Mammary epithelial cell (primary cell): ENCODE data around the gene INHBB.

Source experiments
- EZH2 ChIP-seq: IDR thresholded peaks from 2 replicates; pipeline ENCODE4 v1.6.1; 2012; ENCODE audit warnings: low read length, inconsistent platforms, borderline replicate concordance
- TF ChIP-seq, protein P1 (sequence below), 2 donors: IDR thresholded peaks in 1 of 2; conservative IDR thresholded peaks in 1 of 2; 2 replicates each; pipeline ENCODE4 v1.5.1; 2011 to 2012; ENCODE audit warnings: inconsistent platforms in 2 of 2, low read length in 2 of 2, mild to moderate bottlenecking in 2 of 2, control low read depth in 1 of 2, low read depth in 1 of 2; ENCODE audit not compliant: insufficient read depth in 1 of 2; ENCODE audit errors: extremely low read depth in 1 of 2

DNA sequence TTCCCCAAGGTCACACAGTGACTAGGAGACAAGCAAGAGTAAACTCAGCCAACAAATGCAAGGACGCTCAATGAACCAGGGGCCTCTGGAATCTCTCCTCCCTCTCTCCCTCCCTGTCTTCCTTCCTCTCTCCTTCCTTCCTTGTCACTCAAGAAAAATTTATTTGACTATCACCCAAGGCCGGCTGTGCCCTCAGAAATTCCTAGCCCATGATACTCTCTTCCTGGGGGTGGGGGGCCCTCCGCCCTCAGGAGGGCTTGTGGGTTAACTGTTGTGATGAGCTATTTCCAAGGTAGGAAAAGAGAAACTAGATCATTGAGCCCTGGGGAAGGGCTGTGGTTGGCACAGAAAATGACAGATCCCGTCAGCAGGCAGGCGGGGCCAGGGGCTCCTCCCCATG is 21.7 kb downstream of the INHBB start:
- TF ChIP-seq, protein P1, sequence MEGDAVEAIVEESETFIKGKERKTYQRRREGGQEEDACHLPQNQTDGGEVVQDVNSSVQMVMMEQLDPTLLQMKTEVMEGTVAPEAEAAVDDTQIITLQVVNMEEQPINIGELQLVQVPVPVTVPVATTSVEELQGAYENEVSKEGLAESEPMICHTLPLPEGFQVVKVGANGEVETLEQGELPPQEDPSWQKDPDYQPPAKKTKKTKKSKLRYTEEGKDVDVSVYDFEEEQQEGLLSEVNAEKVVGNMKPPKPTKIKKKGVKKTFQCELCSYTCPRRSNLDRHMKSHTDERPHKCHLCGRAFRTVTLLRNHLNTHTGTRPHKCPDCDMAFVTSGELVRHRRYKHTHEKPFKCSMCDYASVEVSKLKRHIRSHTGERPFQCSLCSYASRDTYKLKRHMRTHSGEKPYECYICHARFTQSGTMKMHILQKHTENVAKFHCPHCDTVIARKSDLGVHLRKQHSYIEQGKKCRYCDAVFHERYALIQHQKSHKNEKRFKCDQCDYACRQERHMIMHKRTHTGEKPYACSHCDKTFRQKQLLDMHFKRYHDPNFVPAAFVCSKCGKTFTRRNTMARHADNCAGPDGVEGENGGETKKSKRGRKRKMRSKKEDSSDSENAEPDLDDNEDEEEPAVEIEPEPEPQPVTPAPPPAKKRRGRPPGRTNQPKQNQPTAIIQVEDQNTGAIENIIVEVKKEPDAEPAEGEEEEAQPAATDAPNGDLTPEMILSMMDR (conservative IDR thresholded peaks at IDR 0.05 in 1 of 2, IDR thresholded peaks at IDR 0.05 in 1 of 2; ENCODE audit: extremely low read depth in 1 of 2, insufficient read depth in 1 of 2, low read depth in 1 of 2, low read length in 2 of 2): no peak
- no peak for TF ChIP-seq EZH2
